ENCODE data around the gene HS6ST3.

DNA sequence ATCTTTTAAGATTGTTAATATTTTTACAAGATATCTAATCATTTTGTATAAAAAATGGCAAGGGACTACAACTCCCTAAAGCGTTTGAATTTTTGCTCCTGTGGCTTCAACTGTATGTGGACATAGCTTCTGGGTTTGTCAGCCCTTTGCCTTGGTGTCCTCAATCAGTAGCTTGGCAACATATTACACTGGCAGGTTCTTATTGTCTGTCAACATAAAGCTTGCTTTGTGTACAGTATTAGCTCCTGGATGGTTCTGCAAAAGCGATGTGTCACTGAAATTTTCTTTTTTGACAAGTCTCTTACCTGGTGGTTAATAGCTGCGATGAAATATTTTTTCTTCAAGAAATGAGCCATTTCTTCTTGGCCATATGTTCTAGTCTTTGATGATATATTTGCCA lies 190.0 kb downstream of the HS6ST3 start:
- TF ChIP-seq, protein P1, sequence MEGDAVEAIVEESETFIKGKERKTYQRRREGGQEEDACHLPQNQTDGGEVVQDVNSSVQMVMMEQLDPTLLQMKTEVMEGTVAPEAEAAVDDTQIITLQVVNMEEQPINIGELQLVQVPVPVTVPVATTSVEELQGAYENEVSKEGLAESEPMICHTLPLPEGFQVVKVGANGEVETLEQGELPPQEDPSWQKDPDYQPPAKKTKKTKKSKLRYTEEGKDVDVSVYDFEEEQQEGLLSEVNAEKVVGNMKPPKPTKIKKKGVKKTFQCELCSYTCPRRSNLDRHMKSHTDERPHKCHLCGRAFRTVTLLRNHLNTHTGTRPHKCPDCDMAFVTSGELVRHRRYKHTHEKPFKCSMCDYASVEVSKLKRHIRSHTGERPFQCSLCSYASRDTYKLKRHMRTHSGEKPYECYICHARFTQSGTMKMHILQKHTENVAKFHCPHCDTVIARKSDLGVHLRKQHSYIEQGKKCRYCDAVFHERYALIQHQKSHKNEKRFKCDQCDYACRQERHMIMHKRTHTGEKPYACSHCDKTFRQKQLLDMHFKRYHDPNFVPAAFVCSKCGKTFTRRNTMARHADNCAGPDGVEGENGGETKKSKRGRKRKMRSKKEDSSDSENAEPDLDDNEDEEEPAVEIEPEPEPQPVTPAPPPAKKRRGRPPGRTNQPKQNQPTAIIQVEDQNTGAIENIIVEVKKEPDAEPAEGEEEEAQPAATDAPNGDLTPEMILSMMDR (conservative IDR thresholded peaks at IDR 0.05 in 1 of 2, IDR thresholded peaks at IDR 0.05 in 1 of 2; ENCODE audit: low read depth in 1 of 2, low read length in 2 of 2): no peak
- TF ChIP-seq EZH2 (IDR thresholded peaks at IDR 0.05; ENCODE audit: low read length, missing control alignments): no peak
